ENCODE measurements around the gene THSD7B.
A peak's percentile ranks its signal among the peaks of the same experiment; 100 is the strongest.

Gene THSD7B

DNA sequence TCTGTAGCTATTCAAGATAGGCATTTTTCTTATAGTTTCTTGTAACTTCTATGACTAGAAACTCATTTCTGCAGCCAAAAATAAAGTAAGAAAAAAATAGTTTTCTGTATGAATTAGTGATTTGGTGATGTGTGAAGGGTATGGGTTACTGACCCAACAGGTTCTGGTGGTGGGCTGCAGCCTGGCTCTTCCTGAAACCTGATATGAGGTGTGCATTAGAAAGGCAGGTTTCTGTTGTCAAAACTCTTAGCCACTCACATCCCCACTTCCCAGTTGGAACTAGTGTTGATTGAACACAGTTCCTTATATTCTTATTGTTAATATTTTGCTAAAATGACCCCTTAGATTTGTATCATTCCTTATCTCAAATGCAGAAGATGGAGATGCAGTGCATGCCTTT, 330.8 kb downstream of the THSD7B start:
- no peak for TF ChIP-seq TCF12 (IDR thresholded peaks at IDR 0.05; ENCODE audit: low read depth)

DNA sequence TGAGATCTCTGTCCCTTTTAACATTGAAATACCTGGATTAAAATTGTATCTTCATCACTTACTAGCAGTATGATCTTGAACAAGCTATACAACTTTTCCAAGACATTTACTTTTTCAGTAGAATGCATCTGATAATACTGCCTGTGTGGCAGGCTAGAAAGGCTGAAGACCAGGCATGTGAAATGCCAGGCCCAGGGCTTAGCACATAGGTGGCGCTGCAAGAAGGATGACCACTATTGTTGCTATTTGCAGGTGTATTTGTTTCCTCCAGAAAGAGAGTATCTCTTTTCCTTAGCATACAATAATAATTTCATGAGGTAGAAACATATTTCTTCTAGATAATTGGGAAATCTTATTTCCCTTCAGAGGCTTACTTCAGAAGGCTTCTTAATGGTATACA, 331.3 kb downstream of the THSD7B start:
- TF ChIP-seq FOXM1 (IDR thresholded peaks at IDR 0.05; ENCODE audit: borderline replicate concordance, low read depth) (no peak), NFIC (IDR thresholded peaks at IDR 0.05) (no peak), ZBTB7A (IDR thresholded peaks at IDR 0.05; ENCODE audit: low read depth) (no peak), RAD21 (IDR thresholded peaks at IDR 0.05; ENCODE audit: low read depth) (0 out of 2 replicates have a peak, but pooled peaks have one; percentile 4), CEBPB (IDR thresholded peaks at IDR 0.05) (no peak)
- TF ChIP-seq, protein P1, sequence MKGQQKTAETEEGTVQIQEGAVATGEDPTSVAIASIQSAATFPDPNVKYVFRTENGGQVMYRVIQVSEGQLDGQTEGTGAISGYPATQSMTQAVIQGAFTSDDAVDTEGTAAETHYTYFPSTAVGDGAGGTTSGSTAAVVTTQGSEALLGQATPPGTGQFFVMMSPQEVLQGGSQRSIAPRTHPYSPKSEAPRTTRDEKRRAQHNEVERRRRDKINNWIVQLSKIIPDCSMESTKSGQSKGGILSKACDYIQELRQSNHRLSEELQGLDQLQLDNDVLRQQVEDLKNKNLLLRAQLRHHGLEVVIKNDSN (IDR thresholded peaks at IDR 0.05): no peak

DNA sequence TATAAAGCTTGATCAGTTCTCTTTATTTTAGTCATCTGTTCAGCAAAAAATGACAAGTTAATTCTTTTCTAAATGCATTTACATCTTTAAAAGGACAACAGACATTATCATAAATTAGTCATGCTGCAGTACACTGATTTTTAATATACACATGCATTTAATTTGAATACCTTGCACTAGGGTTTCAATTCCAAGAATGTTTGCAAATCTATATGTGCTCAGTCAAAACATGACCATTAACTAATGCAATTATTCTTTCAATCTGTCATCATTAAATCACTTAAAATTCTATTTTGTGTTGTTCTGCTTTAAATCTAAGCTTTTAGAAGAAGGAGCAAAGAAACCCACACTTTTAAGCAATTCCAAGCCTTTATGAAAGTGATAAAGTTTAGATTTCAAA, 342.6 kb downstream of the THSD7B start:
- no peak for TF ChIP-seq CEBPB (IDR thresholded peaks at IDR 0.05)

DNA sequence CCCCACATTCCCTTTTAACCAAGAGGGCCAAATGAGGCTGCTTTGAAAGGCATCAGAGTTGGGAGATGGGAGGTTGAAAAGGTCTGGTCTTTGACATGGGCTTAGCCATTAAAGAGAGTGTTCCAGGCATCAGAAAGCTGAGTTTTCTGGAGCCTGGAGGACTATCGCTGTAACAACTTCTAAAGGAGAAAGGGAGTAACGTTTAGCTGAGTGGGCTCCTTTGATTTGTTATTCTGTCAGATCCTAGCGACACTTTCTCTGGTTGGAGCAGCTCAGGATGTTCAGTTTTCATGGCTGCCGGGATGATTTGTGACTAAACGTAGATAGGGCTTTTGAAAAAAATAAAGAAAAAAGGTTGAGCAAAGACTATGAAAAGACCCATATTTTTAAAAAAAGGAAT, 346.6 kb downstream of the THSD7B start:
- TF ChIP-seq TAF1 (IDR thresholded peaks at IDR 0.05; ENCODE audit: low read depth) (no peak), ZBTB7A (IDR thresholded peaks at IDR 0.05; ENCODE audit: low read depth) (no peak), EGR1 (IDR thresholded peaks at IDR 0.05) (no peak), TCF12 (IDR thresholded peaks at IDR 0.05; ENCODE audit: low read depth) (no peak), FOXM1 (IDR thresholded peaks at IDR 0.05; ENCODE audit: borderline replicate concordance, low read depth) (no peak), TEAD4 (IDR thresholded peaks at IDR 0.05) (no peak), EP300 (IDR thresholded peaks at IDR 0.05; ENCODE audit: borderline replicate concordance) (no peak), CEBPB (IDR thresholded peaks at IDR 0.05) (no peak), NFIC (IDR thresholded peaks at IDR 0.05) (no peak)
- TF ChIP-seq, protein P2, sequence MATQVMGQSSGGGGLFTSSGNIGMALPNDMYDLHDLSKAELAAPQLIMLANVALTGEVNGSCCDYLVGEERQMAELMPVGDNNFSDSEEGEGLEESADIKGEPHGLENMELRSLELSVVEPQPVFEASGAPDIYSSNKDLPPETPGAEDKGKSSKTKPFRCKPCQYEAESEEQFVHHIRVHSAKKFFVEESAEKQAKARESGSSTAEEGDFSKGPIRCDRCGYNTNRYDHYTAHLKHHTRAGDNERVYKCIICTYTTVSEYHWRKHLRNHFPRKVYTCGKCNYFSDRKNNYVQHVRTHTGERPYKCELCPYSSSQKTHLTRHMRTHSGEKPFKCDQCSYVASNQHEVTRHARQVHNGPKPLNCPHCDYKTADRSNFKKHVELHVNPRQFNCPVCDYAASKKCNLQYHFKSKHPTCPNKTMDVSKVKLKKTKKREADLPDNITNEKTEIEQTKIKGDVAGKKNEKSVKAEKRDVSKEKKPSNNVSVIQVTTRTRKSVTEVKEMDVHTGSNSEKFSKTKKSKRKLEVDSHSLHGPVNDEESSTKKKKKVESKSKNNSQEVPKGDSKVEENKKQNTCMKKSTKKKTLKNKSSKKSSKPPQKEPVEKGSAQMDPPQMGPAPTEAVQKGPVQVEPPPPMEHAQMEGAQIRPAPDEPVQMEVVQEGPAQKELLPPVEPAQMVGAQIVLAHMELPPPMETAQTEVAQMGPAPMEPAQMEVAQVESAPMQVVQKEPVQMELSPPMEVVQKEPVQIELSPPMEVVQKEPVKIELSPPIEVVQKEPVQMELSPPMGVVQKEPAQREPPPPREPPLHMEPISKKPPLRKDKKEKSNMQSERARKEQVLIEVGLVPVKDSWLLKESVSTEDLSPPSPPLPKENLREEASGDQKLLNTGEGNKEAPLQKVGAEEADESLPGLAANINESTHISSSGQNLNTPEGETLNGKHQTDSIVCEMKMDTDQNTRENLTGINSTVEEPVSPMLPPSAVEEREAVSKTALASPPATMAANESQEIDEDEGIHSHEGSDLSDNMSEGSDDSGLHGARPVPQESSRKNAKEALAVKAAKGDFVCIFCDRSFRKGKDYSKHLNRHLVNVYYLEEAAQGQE (IDR thresholded peaks at IDR 0.05; ENCODE audit: low read depth): no peak

DNA sequence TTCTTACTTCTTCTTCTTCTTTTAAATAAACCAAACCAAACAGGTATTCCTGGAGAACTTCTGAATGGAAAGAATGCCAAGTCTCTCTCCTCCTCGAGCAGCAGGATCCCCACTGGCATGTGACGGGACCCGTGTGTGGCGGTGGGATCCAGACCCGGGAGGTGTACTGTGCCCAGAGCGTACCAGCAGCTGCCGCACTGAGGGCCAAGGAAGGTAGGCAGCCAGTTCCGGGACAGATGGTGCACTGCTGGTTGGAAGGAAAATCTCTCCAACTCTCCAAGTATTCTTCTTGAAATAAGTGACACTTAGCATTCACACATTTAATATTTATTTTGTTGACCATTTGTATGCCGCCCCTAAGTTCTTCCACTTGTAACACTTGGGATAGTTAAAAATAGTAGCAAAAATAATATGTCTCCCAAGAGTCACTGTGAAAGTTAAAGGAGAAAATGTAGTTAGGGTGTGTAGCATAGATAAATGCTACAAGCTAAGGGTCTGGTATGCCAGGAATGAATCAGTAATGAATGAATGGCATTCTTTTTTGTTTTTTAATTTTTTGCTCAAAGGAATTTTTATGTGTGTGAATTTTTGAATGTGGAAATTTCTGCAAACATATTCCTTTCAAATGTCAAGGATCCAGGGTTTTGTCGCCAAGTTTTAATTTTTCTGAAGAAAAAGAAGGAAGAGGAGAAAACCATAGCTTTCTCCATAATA, 349.9 kb downstream of the THSD7B start:
- TF ChIP-seq TEAD4 (IDR thresholded peaks at IDR 0.05): peak; percentile 18; the same call in 1 of the 2 replicates
- no peak for TF ChIP-seq EGR1 (IDR thresholded peaks at IDR 0.05)

DNA sequence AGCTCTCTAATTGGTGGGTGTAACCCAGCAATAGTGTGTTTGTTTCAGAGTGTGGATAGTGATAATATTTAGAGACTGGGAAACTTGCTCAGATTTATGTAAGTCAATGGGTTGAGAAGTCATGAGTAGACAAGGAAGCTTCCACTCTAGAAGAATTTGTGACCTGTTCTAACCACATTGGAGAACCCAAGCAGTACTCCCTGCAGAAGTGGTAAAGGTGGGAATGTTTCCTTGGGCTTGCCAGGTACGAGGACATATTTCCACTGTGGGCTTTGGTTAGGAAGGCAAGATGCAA, 350.4 kb downstream of the THSD7B start:
- TF ChIP-seq EGR1 (IDR thresholded peaks at IDR 0.05) (no peak), TEAD4 (IDR thresholded peaks at IDR 0.05) (no peak), RAD21 (IDR thresholded peaks at IDR 0.05; ENCODE audit: low read depth) (no peak), FOXM1 (IDR thresholded peaks at IDR 0.05; ENCODE audit: borderline replicate concordance, low read depth) (no peak), TCF12 (IDR thresholded peaks at IDR 0.05; ENCODE audit: low read depth) (no peak), NFIC (IDR thresholded peaks at IDR 0.05) (no peak)
- TF ChIP-seq, protein P2 (IDR thresholded peaks at IDR 0.05; ENCODE audit: low read depth): no peak

DNA sequence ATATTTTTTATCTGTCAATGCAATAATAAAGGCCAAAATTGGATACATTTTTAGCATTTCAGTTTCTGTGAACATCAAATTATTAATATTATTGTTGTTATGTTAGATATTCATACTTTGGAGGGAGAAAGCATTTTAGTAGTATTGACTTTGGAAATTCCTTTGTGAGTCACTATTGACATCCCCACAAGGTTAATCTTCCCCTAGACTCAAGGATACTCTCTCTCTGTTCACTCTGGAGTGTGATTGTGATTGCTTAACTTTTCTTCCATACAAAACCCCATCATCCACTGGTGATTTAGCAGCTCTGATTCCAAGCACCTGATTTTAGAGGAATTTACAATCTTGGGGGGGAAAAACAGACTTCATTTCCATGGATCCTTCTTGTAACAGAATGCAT, 352.0 kb downstream of the THSD7B start:
- TF ChIP-seq ZBTB7A (IDR thresholded peaks at IDR 0.05; ENCODE audit: low read depth) (no peak), TAF1 (IDR thresholded peaks at IDR 0.05; ENCODE audit: low read depth) (no peak), RAD21 (IDR thresholded peaks at IDR 0.05; ENCODE audit: low read depth) (no peak), CREB1 (IDR thresholded peaks at IDR 0.05; ENCODE audit: low read depth) (no peak), YY1 (IDR thresholded peaks at IDR 0.05; ENCODE audit: low read depth) (no peak)
- TF ChIP-seq, protein P2 (IDR thresholded peaks at IDR 0.05; ENCODE audit: low read depth): no peak
